Ascending aorta (tissue), 2 donors: ENCODE results near the gene LETM1. TPM values are rescaled to one million over a fixed set of nuclear protein-coding genes. Genes with fewer than 3 reads are reported as not detected.
A peak's percentile ranks its signal among the peaks of the same experiment; 100 is the strongest.

Experiments
- DNase-seq, 2 donors: peaks; one replicate each; pipeline ENCODE4 v3.0.0-alpha.2; 2019; ENCODE audit warnings: low spot score in 2 of 2
- H3K27ac ChIP-seq, 2 donors: fragments of 200-600 bp; sonication (generic); one replicate each; pipeline ENCODE4 v1.5.1; 2016 to 2017; ENCODE audit warnings: mild to moderate bottlenecking in 1 of 2
- H3K27me3 ChIP-seq: fragments of 200-600 bp; sonication (generic); one replicate; pipeline ENCODE4 v1.5.1; 2017
- H3K36me3 ChIP-seq, 2 donors: fragments of 200-600 bp; sonication (generic); one replicate each; pipeline ENCODE4 v1.5.1; 2016
- H3K4me1 ChIP-seq, 2 donors: fragments of 200-600 bp; sonication (generic); one replicate each; pipeline ENCODE4 v1.5.1; 2016 to 2017; ENCODE audit warnings: mild to moderate bottlenecking in 1 of 2
- H3K4me3 ChIP-seq, 2 donors: fragments of 200-600 bp; sonication (generic); one replicate each; pipeline ENCODE4 v1.5.1; 2016 to 2017; ENCODE audit warnings: mild to moderate bottlenecking in 1 of 2
- H3K9me3 ChIP-seq, 2 donors: fragments of 200-600 bp; sonication (generic); one replicate each; pipeline ENCODE4 v1.5.1; 2016
- CTCF ChIP-seq, 3 experiments: fragments of 200-600 bp in 2 of 3; fragments of 450-650 bp in 1 of 3; sonication (generic) in 2 of 3; IDR thresholded peaks; one replicate each; pipeline ENCODE4 v1.5.1; 2016 to 2019; ENCODE audit warnings: antibody characterized with exemption in 3 of 3, mild to moderate bottlenecking in 1 of 3, moderate library complexity in 1 of 3
- intact Hi-C: fragments of 100-400 bp; cut with DNase I; formaldehyde crosslinking; loops from one replicate; pipeline ENCODE4 v1.15.1; 2023
- total RNA-seq: library from RNA; depleted of rRNA; stranded (reverse); fragments of >200 nt; gene quantifications from one replicate; pipeline ENCODE4 v1.1.0, GENCODE V29; 2016

Gene LETM1
- total RNA-seq, 1 donor from 2014 or later, result 37.7 TPM

GRCh38 chr4:1764670-1765069 lies 91.3 kb downstream of the LETM1 start:
- Histone ChIP-seq H3K36me3 (no peaks in the 10 kb centered on the region), H3K4me3 (no peak overlapping the region), H3K27me3 (peaks cover 10% of the 10 kb centered on the region), H3K27ac (no peak overlapping the region), H3K9me3 (no peaks in the 10 kb centered on the region), H3K4me1 (peaks cover 0 to 11% of the 10 kb centered on the region in 2 donors)
- no peak for TF ChIP-seq CTCF (IDR thresholded peaks at IDR 0.05)
- intact Hi-C loops, result no loop called here
- no peak for DNase-seq

DNA sequence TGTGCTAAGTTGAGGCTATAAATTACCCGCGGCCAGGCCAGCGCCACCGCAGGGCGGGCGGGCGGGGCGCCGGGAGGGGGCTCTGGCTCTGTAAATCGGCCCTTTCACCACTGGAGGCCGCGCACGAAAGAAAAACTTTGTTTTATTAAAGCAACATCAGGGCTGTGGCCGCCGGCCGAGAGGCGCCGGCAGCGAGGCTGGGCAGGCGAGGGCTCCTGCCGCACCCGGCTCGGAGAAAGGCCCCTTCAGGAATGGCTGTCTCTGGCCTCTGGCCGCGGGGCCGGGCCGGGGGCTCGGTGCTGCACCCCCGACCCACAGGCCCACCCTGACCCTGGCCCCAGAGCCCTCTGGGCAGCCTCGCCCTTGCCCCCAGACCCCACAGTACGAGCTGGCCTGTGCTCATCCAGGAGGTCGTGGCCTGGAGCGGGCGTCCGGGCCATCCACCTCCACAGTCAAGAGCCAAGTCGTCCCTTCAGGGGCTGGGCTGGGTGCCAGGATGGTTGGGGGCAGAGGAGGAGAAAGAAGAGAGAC lies 92.3 kb downstream of the LETM1 start:
- no peak for DNase-seq
- Histone ChIP-seq H3K36me3 (no peaks in the 10 kb centered on the region), H3K27ac (no peak overlapping the region), H3K9me3 (no peaks in the 10 kb centered on the region), H3K27me3 (peaks cover 8% of the 10 kb centered on the region), H3K4me3 (peak overlapping the region; percentile 45 to 52), H3K4me1 (peaks cover 0 to 11% of the 10 kb centered on the region in 2 donors)
- TF ChIP-seq CTCF (IDR thresholded peaks at IDR 0.05), result peak in 2 of 3 experiments; percentile 19 to 28
- intact Hi-C loops, result loop anchor here (1.0 kb wide), 1 partner anchor 47 kb away; no protein-coding TSS in a partner anchor

- no peak for DNase-seq
- Histone ChIP-seq H3K4me3 (peak overlapping the region; percentile 45 to 52), H3K4me1 (peaks cover 0 to 11% of the 10 kb centered on the region in 2 donors), H3K27ac (no peak overlapping the region), H3K36me3 (no peaks in the 10 kb centered on the region), H3K9me3 (no peaks in the 10 kb centered on the region), H3K27me3 (peaks cover 3% of the 10 kb centered on the region)
- intact Hi-C loops, result loop anchor here (1.0 kb wide), 1 partner anchor 47 kb away; no protein-coding TSS in a partner anchor
- TF ChIP-seq CTCF (IDR thresholded peaks at IDR 0.05), result no peak
These were observed 92.8 kb downstream of the LETM1 start for GRCh38 chr4:1763070-1763549.

GRCh38 chr4:1762264-1763010 lies 93.5 kb downstream of the LETM1 start:
- no peak for TF ChIP-seq CTCF (IDR thresholded peaks at IDR 0.05)
- intact Hi-C loops, result loop anchor here (1.0 kb wide), 1 partner anchor 48 kb away; no protein-coding TSS in a partner anchor
- no peak for DNase-seq
- Histone ChIP-seq H3K36me3 (no peaks in the 10 kb centered on the region), H3K9me3 (no peaks in the 10 kb centered on the region), H3K27ac (no peak overlapping the region), H3K4me3 (no peak overlapping the region), H3K4me1 (peaks cover 0 to 11% of the 10 kb centered on the region in 2 donors), H3K27me3 (no peaks in the 10 kb centered on the region)

Other genes starting within 250 kb of the LETM1 start
- gene FAM53A, start 171.8 kb downstream of the LETM1 start, total RNA-seq, result not detected
- gene SLBP, start 143.8 kb downstream of the LETM1 start, total RNA-seq, result 218 TPM
- 192 TPM for gene TMEM129, start 134.8 kb downstream of the LETM1 start, total RNA-seq
- gene TACC3, start 134.6 kb downstream of the LETM1 start, total RNA-seq, result 2.7 TPM
- 3.7 TPM for gene FGFR3, start 62.9 kb downstream of the LETM1 start, total RNA-seq
- gene NSD2, start 15.2 kb upstream of the LETM1 start, total RNA-seq, result 19.9 TPM
- 11.9 TPM for gene NELFA, start 152.8 kb upstream of the LETM1 start, total RNA-seq
- gene NAT8L, start 203.2 kb upstream of the LETM1 start, total RNA-seq, result not detected